Neutrophil (primary cell): ENCODE measurements around the gene INHBB.

Source experiments
- H3K27ac ChIP-seq: fragments of 200-600 bp; sonication (generic); 2 replicates; pipeline ENCODE4 v1.5.1; 2016; ENCODE audit warnings: mild to moderate bottlenecking, moderate library complexity
- H3K27me3 ChIP-seq: fragments of 200-600 bp; sonication (generic); 2 replicates; pipeline ENCODE4 v1.6.0; 2016; ENCODE audit warnings: mild to moderate bottlenecking
- H3K36me3 ChIP-seq: fragments of 200-600 bp; sonication (generic); 2 replicates; pipeline ENCODE4 v1.5.1; 2017
- H3K4me1 ChIP-seq, 2 experiments: fragments of 200-600 bp in 1 of 2; sonication (generic) in 1 of 2; 1 replicate in 1 of 2; 2 replicates in 1 of 2; pipeline versions ENCODE4 v1.5.1 to v1.6.1; 2013 to 2016; ENCODE audit warnings: low read depth in 1 of 2, low read length in 1 of 2, mild to moderate bottlenecking in 1 of 2, moderate library complexity in 1 of 2; ENCODE audit not compliant: control insufficient read depth in 1 of 2, insufficient read depth in 1 of 2
- H3K4me3 ChIP-seq, 2 experiments: fragments of 200-600 bp in 1 of 2; sonication (generic) in 1 of 2; 1 replicate in 1 of 2; 2 replicates in 1 of 2; pipeline ENCODE4 v1.5.1; 2013 to 2016; ENCODE audit warnings: low read depth in 1 of 2, low read length in 1 of 2, mild to moderate bottlenecking in 1 of 2, moderate library complexity in 1 of 2
- H3K9me3 ChIP-seq: fragments of 200-600 bp; sonication (generic); 2 replicates; pipeline ENCODE4 v1.5.1; 2016
- CTCF ChIP-seq: fragments of 200-600 bp; sonication (generic); IDR thresholded peaks from 2 replicates; pipeline ENCODE4 v1.5.1; 2016; ENCODE audit warnings: antibody characterized with exemption

INHBB gene

DNA sequence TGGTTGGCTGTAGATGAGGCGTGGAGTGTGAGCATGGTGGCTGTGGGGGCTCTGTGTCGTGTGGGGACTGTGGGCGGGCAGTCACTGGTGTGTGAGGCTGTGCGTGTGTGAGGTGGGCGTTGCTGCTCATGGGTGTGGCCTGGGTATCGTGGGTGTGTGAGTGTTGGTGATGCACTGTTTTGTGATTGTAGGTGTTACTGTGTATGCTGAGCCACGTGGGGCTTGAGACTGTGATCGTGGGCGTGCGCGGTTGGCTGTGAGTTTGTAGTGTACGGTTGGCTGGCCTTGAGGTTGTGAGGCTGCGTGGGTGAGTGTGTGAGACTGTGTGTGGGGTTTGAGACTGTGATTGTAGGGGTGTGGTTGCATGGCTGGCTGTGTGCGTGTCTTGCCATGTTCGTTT, 8.5 kb downstream of the INHBB start:
- H3K27ac ChIP-seq: no peak overlapping the region
- no peaks in the 10 kb centered on the region for H3K9me3 ChIP-seq
- H3K36me3 ChIP-seq: no peaks in the 10 kb centered on the region
- peaks cover 91% of the 10 kb centered on the region for H3K27me3 ChIP-seq
- TF ChIP-seq CTCF: no peak
- no peak overlapping the region for H3K4me3 ChIP-seq
- H3K4me1 ChIP-seq: no peaks in the 10 kb centered on the region

- Histone ChIP-seq H3K27me3 (peaks cover 89% of the 10 kb centered on the region), H3K4me3 (no peak overlapping the region), H3K27ac (no peak overlapping the region), H3K36me3 (no peaks in the 10 kb centered on the region), H3K4me1 (no peaks in the 10 kb centered on the region), H3K9me3 (no peaks in the 10 kb centered on the region)
- no peak for TF ChIP-seq CTCF
Measured at GRCh38 chr2:120354935-120355779, 9.2 kb downstream of the INHBB start.

GRCh38 chr2:120355780-120356266, 9.9 kb downstream of the INHBB start:
- no peaks in the 10 kb centered on the region for H3K9me3 ChIP-seq
- no peaks in the 10 kb centered on the region for H3K36me3 ChIP-seq
- H3K4me1 ChIP-seq: no peaks in the 10 kb centered on the region
- no peak overlapping the region for H3K4me3 ChIP-seq
- no peak for TF ChIP-seq CTCF
- peaks cover 82% of the 10 kb centered on the region for H3K27me3 ChIP-seq
- no peak overlapping the region for H3K27ac ChIP-seq

GRCh38 chr2:120357768-120358167, 11.8 kb downstream of the INHBB start:
- Histone ChIP-seq H3K9me3 (no peaks in the 10 kb centered on the region), H3K27me3 (peaks cover 67% of the 10 kb centered on the region), H3K4me1 (no peaks in the 10 kb centered on the region), H3K4me3 (no peak overlapping the region), H3K27ac (no peak overlapping the region), H3K36me3 (no peaks in the 10 kb centered on the region)
- TF ChIP-seq CTCF: no peak

- H3K27me3 ChIP-seq: peaks cover 56% of the 10 kb centered on the region
- H3K9me3 ChIP-seq: no peaks in the 10 kb centered on the region
- no peak overlapping the region for H3K27ac ChIP-seq
- H3K36me3 ChIP-seq: no peaks in the 10 kb centered on the region
- no peaks in the 10 kb centered on the region for H3K4me1 ChIP-seq
- no peak overlapping the region for H3K4me3 ChIP-seq
- TF ChIP-seq CTCF: no peak
Measured at GRCh38 chr2:120358734-120359465, 13.0 kb downstream of the INHBB start.
